Upper lobe of left lung (tissue), 4 donors: Measurements from ENCODE around the gene DLEC1.

Source experiments
- CTCF ChIP-seq, 6 experiments: fragments of 450-650 bp in 4 of 6; fragments of 200-600 bp in 2 of 6; sonication (generic) in 2 of 6; IDR thresholded peaks; one replicate each; pipeline ENCODE4 v1.5.1; 2016 to 2019; ENCODE audit warnings: antibody characterized with exemption in 6 of 6
- POLR2A ChIP-seq, 4 donors: fragments of 450-650 bp; IDR thresholded peaks; one replicate each; pipeline ENCODE4 v1.5.1; 2016 to 2017; ENCODE audit warnings: antibody characterized with exemption in 4 of 4, mild to moderate bottlenecking in 2 of 4

- no peak for TF ChIP-seq POLR2A (IDR thresholded peaks at IDR 0.05)
- TF ChIP-seq CTCF (IDR thresholded peaks at IDR 0.05), result no peak
Measured at GRCh38 chr3:38151667-38152265, 112.8 kb downstream of the DLEC1 start.
